SK-N-MC (cell line): ENCODE data around the gene ISY1.
"Not testable (repeated sequence)": the region's sequence is repeated elsewhere in the genome, so short reads cannot be mapped to it uniquely, and the experiment has no call there.

Experiments
- DNase-seq: peaks from one replicate; pipeline ENCODE4 v3.0.0-alpha.2; 2011; ENCODE audit warnings: low read depth, low spot score
- H3K27ac ChIP-seq: fragments of 200-600 bp; sonication (generic); 2 replicates; pipeline ENCODE4 v1.5.1; 2016; ENCODE audit warnings: mixed run types
- H3K36me3 ChIP-seq: fragments of 200-600 bp; sonication (generic); 2 replicates; pipeline ENCODE4 v1.6.1; 2017; ENCODE audit warnings: antibody characterized with exemption, low read length, mixed read lengths; ENCODE audit not compliant: insufficient read depth
- H3K4me3 ChIP-seq: fragments of 200-600 bp; sonication (generic); 2 replicates; pipeline ENCODE4 v1.5.1; 2016
- H3K9ac ChIP-seq: fragments of 200-600 bp; sonication (generic); 2 replicates; pipeline ENCODE4 v1.8.0; 2017; ENCODE audit warnings: mixed run types, mixed read lengths; ENCODE audit not compliant: insufficient read length
- H3K9me3 ChIP-seq: fragments of 200-600 bp; sonication (generic); 2 replicates; pipeline ENCODE4 v1.6.1; 2017; ENCODE audit warnings: low read depth, mild to moderate bottlenecking, antibody characterized with exemption, low read length, moderate library complexity, mixed read lengths
- EZH2 ChIP-seq: fragments of 200-600 bp; sonication (generic); IDR thresholded peaks from one replicate; pipeline ENCODE4 v1.6.1; 2017; ENCODE audit warnings: antibody characterized with exemption
- FOXP2 ChIP-seq: optimal IDR thresholded peaks from 2 replicates; pipeline ENCODE3; 2011; ENCODE audit warnings: mild to moderate bottlenecking, moderate library complexity; ENCODE audit not compliant: insufficient read depth; ENCODE audit errors: extremely low read length, control extremely low read depth
- POLR2AphosphoS5 ChIP-seq: IDR thresholded peaks from 2 replicates; pipeline ENCODE4 v1.6.1; 2012; ENCODE audit warnings: mild to moderate bottlenecking, low read depth, low read length, borderline replicate concordance

ISY1 gene

GRCh38 chr3:129160891-129161859, at the start of gene ISY1:
ISY1 (minus strand) TSS chr3:129161063; CDS start chr3:129160975, 88 bp downstream.
- peaks cover 28% of the 10 kb centered on the region for H3K36me3 ChIP-seq

GRCh38 chr3:129207479-129207878, 46.6 kb upstream of the ISY1 start:
- Histone ChIP-seq H3K36me3 (no peaks in the 10 kb centered on the region), H3K27ac (peak overlapping the region; percentile 2; the same call in 1 of the 2 replicates), H3K9me3 (no peaks in the 10 kb centered on the region; the same call in 1 of the 2 replicates), H3K4me3 (no peak overlapping the region), H3K9ac (no peak overlapping the region)
- TF ChIP-seq POLR2AphosphoS5 (no peak), FOXP2 (no peak), EZH2 (no peak)
- DNase-seq, result no peak

More at GRCh38 chr3:129160891-129161859, at the start of gene ISY1:
- peak within 1 kb of the TSS; percentile 91 for H3K4me3 ChIP-seq
- peak within 1 kb of the TSS; percentile 99 for H3K27ac ChIP-seq
- DNase-seq, result peak; percentile 99
- H3K9ac ChIP-seq, result peak within 1 kb of the TSS; percentile 93
- no peaks in the 10 kb centered on the region for H3K9me3 ChIP-seq
- no peak for TF ChIP-seq FOXP2
- TF ChIP-seq POLR2AphosphoS5, result peak; percentile 96

GRCh38 chr3:129205109-129205832, 44.4 kb upstream of the ISY1 start:
- no peak for TF ChIP-seq POLR2AphosphoS5
- no peak for TF ChIP-seq EZH2
- no peak for TF ChIP-seq FOXP2
- DNase-seq, result no peak
- Histone ChIP-seq H3K4me3 (no peak overlapping the region), H3K9ac (no peak overlapping the region), H3K36me3 (no peaks in the 10 kb centered on the region), H3K9me3 (no peaks in the 10 kb centered on the region; the same call in 1 of the 2 replicates), H3K27ac (no peak overlapping the region)

GRCh38 chr3:129204473-129204872, 43.6 kb upstream of the ISY1 start:
- no peak for DNase-seq
- TF ChIP-seq POLR2AphosphoS5, result no peak
- TF ChIP-seq EZH2, result no peak
- TF ChIP-seq FOXP2, result no peak

GRCh38 chr3:129199366-129199765, 38.5 kb upstream of the ISY1 start:
- Histone ChIP-seq H3K27ac (no peak overlapping the region), H3K4me3 (no peak overlapping the region), H3K9me3 (no peaks in the 10 kb centered on the region), H3K36me3 (no peaks in the 10 kb centered on the region), H3K9ac (no peak overlapping the region)
- TF ChIP-seq EZH2 (no peak), FOXP2 (no peak), POLR2AphosphoS5 (no peak)
- DNase-seq, result no peak

More at GRCh38 chr3:129204473-129204872, 43.6 kb upstream of the ISY1 start:
- Histone ChIP-seq H3K27ac (no peak overlapping the region), H3K9me3 (no peaks in the 10 kb centered on the region), H3K36me3 (no peaks in the 10 kb centered on the region), H3K4me3 (no peak overlapping the region), H3K9ac (no peak overlapping the region)

- no peak overlapping the region for H3K4me3 ChIP-seq
- no peaks in the 10 kb centered on the region for H3K9me3 ChIP-seq
- no peak for DNase-seq
- TF ChIP-seq FOXP2, result no peak
- no peak for TF ChIP-seq EZH2
- no peak for TF ChIP-seq POLR2AphosphoS5
- H3K36me3 ChIP-seq, result no peaks in the 10 kb centered on the region
- no peak overlapping the region for H3K27ac ChIP-seq
- H3K9ac ChIP-seq, result no peak overlapping the region
Measured at GRCh38 chr3:129197321-129197720, 36.5 kb upstream of the ISY1 start.

GRCh38 chr3:129196601-129197000, 35.7 kb upstream of the ISY1 start:
- no peak overlapping the region for H3K4me3 ChIP-seq
- no peak overlapping the region for H3K27ac ChIP-seq
- no peaks in the 10 kb centered on the region for H3K36me3 ChIP-seq
- H3K9me3 ChIP-seq, result no peaks in the 10 kb centered on the region
- H3K9ac ChIP-seq, result no peak overlapping the region
- DNase-seq, result no peak
- TF ChIP-seq EZH2 (no peak), POLR2AphosphoS5 (no peak), FOXP2 (no peak)

- Histone ChIP-seq H3K36me3 (no peaks in the 10 kb centered on the region), H3K27ac (no peak overlapping the region), H3K4me3 (no peak overlapping the region), H3K9me3 (no peaks in the 10 kb centered on the region), H3K9ac (peak overlapping the region; percentile 5)
- TF ChIP-seq POLR2AphosphoS5 (no peak), FOXP2 (no peak), EZH2 (no peak)
- no peak for DNase-seq
Measured at GRCh38 chr3:129195731-129196256, 34.9 kb upstream of the ISY1 start.

- not testable (repeated sequence) for H3K36me3 ChIP-seq, H3K27ac ChIP-seq, H3K4me3 ChIP-seq, H3K9me3 ChIP-seq, DNase-seq, H3K9ac ChIP-seq
Measured at GRCh38 chr3:129189793-129190192, 28.9 kb upstream of the ISY1 start.
